Heart right ventricle (tissue), 16 donors: ENCODE data around the gene HOXD9. TPM values are rescaled to one million over a fixed set of nuclear protein-coding genes. Genes with fewer than 3 reads are reported as not detected.

Experiments used
- ATAC-seq, 8 donors: fragments of 200-7000 bp; cut with Tn5 transposase; one replicate each; pipeline ENCODE4 v1.9.1; 2020; ENCODE audit warnings: mild to moderate bottlenecking in 8 of 8, moderate library complexity in 8 of 8, moderate number of reproducible peaks in 1 of 8
- DNase-seq, 2 donors: peaks; one replicate each; pipeline ENCODE4 v3.0.0-alpha.2; 2020
- H3K27ac ChIP-seq, 10 donors: fragments of 200-600 bp; sonication (generic) in 2 of 10; one replicate each; pipeline versions ENCODE4 v1.5.0 to v1.8.0; 2020 to 2022; ENCODE audit warnings: mild to moderate bottlenecking in 3 of 10
- H3K27me3 ChIP-seq, 7 donors: fragments of 200-600 bp; one replicate each; pipeline ENCODE4 v1.8.0; 2021 to 2022; ENCODE audit warnings: mild to moderate bottlenecking in 2 of 7
- H3K36me3 ChIP-seq, 9 donors: fragments of 200-600 bp; sonication (generic) in 1 of 9; one replicate each; pipeline versions ENCODE4 v1.5.0 to v1.8.0; 2020 to 2022; ENCODE audit warnings: mild to moderate bottlenecking in 2 of 9
- H3K4me1 ChIP-seq, 9 donors: fragments of 200-600 bp; sonication (generic) in 1 of 9; one replicate each; pipeline versions ENCODE4 v1.5.0 to v1.8.0; 2020 to 2022; ENCODE audit warnings: mild to moderate bottlenecking in 4 of 9
- H3K4me3 ChIP-seq, 10 donors: fragments of 200-600 bp; sonication (generic) in 2 of 10; one replicate each; pipeline versions ENCODE4 v1.5.0 to v1.8.0; 2020 to 2022; ENCODE audit warnings: mild to moderate bottlenecking in 7 of 10, moderate library complexity in 2 of 10
- H3K9me3 ChIP-seq, 11 donors: fragments of 200-600 bp in 10 of 11; sonication (generic) in 2 of 11; one replicate each; pipeline versions ENCODE4 v1.5.0 to v1.8.0; 2013 to 2022; ENCODE audit warnings: mild to moderate bottlenecking in 2 of 11, control low read depth in 1 of 11, moderate library complexity in 1 of 11
- CTCF ChIP-seq, 9 donors: fragments of 200-600 bp; sonication (generic) in 2 of 9; IDR thresholded peaks; one replicate each; pipeline versions ENCODE4 v1.5.0 to v1.8.0; 2021 to 2022; ENCODE audit warnings: antibody characterized with exemption in 9 of 9, mild to moderate bottlenecking in 5 of 9, moderate library complexity in 1 of 9
- WGBS, 2 donors: extraction: QIAGEN DNeasy Blood & Tissue Kit; methylation state at CpG; one replicate each; pipeline ENCODE4 v1.1.7; 2013; ENCODE audit warnings: inconsistent platforms in 1 of 2; 5-methylcytosine and 5-hydroxymethylcytosine counted together
- intact Hi-C, 10 donors: fragments of 100-400 bp; cut with DNase I; formaldehyde crosslinking; loops; one replicate each; pipeline versions ENCODE4 v1.11.1 to v1.14.2; 2022
- polyA plus RNA-seq, 2 donors: library from polyadenylated mRNA; stranded (reverse); fragments of 200-250 nt; gene quantifications; one replicate each; pipeline ENCODE4 v1.2.3, GENCODE V29; 2013
- total RNA-seq, 10 donors: library from RNA; stranded (reverse); fragmentation: NEBNext Ultra II Directional in 3 of 10; extraction: Animal tissue kit (Norgen Biotek cat#: 25700) in 3 of 10; gene quantifications; one replicate each; pipeline versions ENCODE4 v1.2.1 to v1.2.4, GENCODE V29; 2021 to 2023
- donor health status: Arrhythmogenic right ventricular cardiomyopathy.
- donor health status: ischemic (EF 13 %, LVEDD 7.1; RV severe dilation, severe dysfunction).
- donor health status: healthy with polysubstance abuse.
- donor health status: DM: no; HTN: yes; CAD: no.
- donor health status: DM: no; HTN: no; CAD: no.
- donor health status: ischemic (EF 25% LVEDD 6.9; RV normal size, moderate dysfunction).
- donor health status: ischemic (EF 25% LVEDD 5.7; RV mildly dilated, moderate dysfunction).
- donor health status: healthy.
- donor health status: DM: yes; HTN: yes; CAD: no.
- donor health status: Ischemic cardiomyopathy.
- donor health status: ischemic (EF 35%, LVEDD 5.7; RV mildly dilated, moderate dysfunction).
- donor health status: nonischemic (EF 11% LVEDD 7.7; RV severe dilation, severe dysfunction).
- donor health status: DM: yes; HTN: yes; CAD: no.
- donor health status: PGD.
- donor health status: ischemic (EF 29% LVEDD 5.4; RV normal size, mild dysfunction).
- donor health status: nonischemic (EF 23%, LVEDD 6.1; RV moderate dilation, normal function).

HOXD9 gene
- total and polyA plus RNA-seq, 12 donors, result 0.15 to 0.29 (median 0.22) TPM; not detected in 8

- ATAC-seq, result no peak
- 16 to 20% methylated on average over 7 of the region's 7 CpGs for WGBS, 2 donors
- intact Hi-C loops, result no loop called here
- TF ChIP-seq CTCF (IDR thresholded peaks at IDR 0.05), result no peak
- peaks cover 58 to 100% (median 98%) of the 10 kb centered on the region in 7 donors for H3K27me3 ChIP-seq
- H3K9me3 ChIP-seq, result peaks cover 0 to 6% (median 0%) of the 10 kb centered on the region in 11 donors
- no peaks in the 10 kb centered on the region for H3K36me3 ChIP-seq
- H3K4me1 ChIP-seq, result peaks cover 0 to 24% (median 12%) of the 10 kb centered on the region in 9 donors
- no peak for DNase-seq
- H3K27ac ChIP-seq, result no peak overlapping the region
- H3K4me3 ChIP-seq, result no peak overlapping the region
These were observed 46.5 kb upstream of the HOXD9 start for GRCh38 chr2:176076063-176076462.

- no peak for TF ChIP-seq CTCF (IDR thresholded peaks at IDR 0.05)
- Histone ChIP-seq H3K36me3 (no peaks in the 10 kb centered on the region), H3K4me3 (no peak overlapping the region), H3K4me1 (peaks cover 0 to 28% (median 12%) of the 10 kb centered on the region in 9 donors), H3K27me3 (peaks cover 58 to 100% (median 98%) of the 10 kb centered on the region in 7 donors), H3K9me3 (peaks cover 0 to 11% (median 0%) of the 10 kb centered on the region in 11 donors), H3K27ac (no peak overlapping the region)
- DNase-seq (no peak), ATAC-seq (no peak)
- WGBS, 2 donors, result 25 to 26% methylated on average over 2 of the region's 2 CpGs
- intact Hi-C loops, result no loop called here
These were observed 45.7 kb upstream of the HOXD9 start for GRCh38 chr2:176076796-176077195.

- H3K36me3 ChIP-seq, result peaks cover 0 to 3% (median 0%) of the 10 kb centered on the region in 9 donors
- H3K4me1 ChIP-seq, result peaks cover 0 to 43% (median 12%) of the 10 kb centered on the region in 9 donors
- 4 to 8% methylated on average over 25 of the region's 25 CpGs for WGBS, 2 donors
- TF ChIP-seq CTCF (IDR thresholded peaks at IDR 0.05), result no peak
- DNase-seq (no peak), ATAC-seq (no peak)
- no peak overlapping the region for H3K27ac ChIP-seq
- H3K4me3 ChIP-seq, result no peak overlapping the region
- intact Hi-C loops, result loop anchor here in 1 of 10 donors (2.0 kb wide), 1 partner anchor 388 kb away; no protein-coding TSS in a partner anchor
- H3K27me3 ChIP-seq, result peaks cover 72 to 100% (median 98%) of the 10 kb centered on the region in 7 donors
- peaks cover 0 to 11% (median 0%) of the 10 kb centered on the region in 11 donors for H3K9me3 ChIP-seq
These were observed 43.8 kb upstream of the HOXD9 start for GRCh38 chr2:176078541-176079284.

GRCh38 chr2:176079285-176079830 lies 43.2 kb upstream of the HOXD9 start:
- H3K27me3 ChIP-seq, result peaks cover 70 to 100% (median 98%) of the 10 kb centered on the region in 7 donors
- H3K4me3 ChIP-seq, result peak overlapping the region in 1 of 10 donors; percentile 30
- ATAC-seq (peak in 1 of 8 donors; percentile 10), DNase-seq (no peak)
- 2 to 5% methylated on average over 30 of the region's 30 CpGs for WGBS, 2 donors
- H3K36me3 ChIP-seq, result peaks cover 0 to 3% (median 0%) of the 10 kb centered on the region in 9 donors
- H3K27ac ChIP-seq, result no peak overlapping the region
- TF ChIP-seq CTCF (IDR thresholded peaks at IDR 0.05), result no peak
- H3K9me3 ChIP-seq, result peaks cover 0 to 11% (median 0%) of the 10 kb centered on the region in 11 donors
- H3K4me1 ChIP-seq, result peaks cover 0 to 44% (median 12%) of the 10 kb centered on the region in 9 donors
- intact Hi-C loops, result loop anchor here in 1 of 10 donors (2.0 kb wide), 1 partner anchor 389 kb away; no protein-coding TSS in a partner anchor
